Measurements from ENCODE around the gene POLN. TPM values are rescaled to one million over a fixed set of nuclear protein-coding genes. Genes with fewer than 3 reads are reported as not detected.

Gene POLN
- total RNA-seq, 4 donors from 2014 or later = 0.26 to 5.8 (median 5.5) TPM; not detected in 1

GRCh38 chr4:2178986-2179385 is 62.9 kb downstream of the POLN start:
- no peaks in the 10 kb centered on the region for H3K4me1 ChIP-seq
- H3K4me3 ChIP-seq = no peak overlapping the region
- no peaks in the 10 kb centered on the region for H3K27me3 ChIP-seq
- DNase-seq = no peak
- no peak overlapping the region for H3K27ac ChIP-seq
- intact Hi-C loops (cut with DNase I; ENCODE audit: low total_unique reads) = no loop called here
- H3K36me3 ChIP-seq = no peaks in the 10 kb centered on the region
- no peak for TF ChIP-seq POLR2A (IDR thresholded peaks at IDR 0.05)
- no peak for TF ChIP-seq CTCF (IDR thresholded peaks at IDR 0.05)
- no peaks in the 10 kb centered on the region for H3K9me3 ChIP-seq

- no peak for TF ChIP-seq CTCF (IDR thresholded peaks at IDR 0.05)
- H3K27ac ChIP-seq = no peak overlapping the region
- H3K27me3 ChIP-seq = no peaks in the 10 kb centered on the region
- intact Hi-C loops (cut with DNase I; ENCODE audit: low total_unique reads) = no loop called here
- no peaks in the 10 kb centered on the region for H3K4me1 ChIP-seq
- H3K36me3 ChIP-seq = no peaks in the 10 kb centered on the region
- H3K9me3 ChIP-seq = no peaks in the 10 kb centered on the region
- no peak for DNase-seq
- no peak overlapping the region for H3K4me3 ChIP-seq
These were observed 64.4 kb downstream of the POLN start for GRCh38 chr4:2177443-2178093.

GRCh38 chr4:2175990-2176698 is 65.8 kb downstream of the POLN start:
- Histone ChIP-seq H3K27ac (no peak overlapping the region), H3K4me1 (no peaks in the 10 kb centered on the region), H3K9me3 (no peaks in the 10 kb centered on the region), H3K27me3 (no peaks in the 10 kb centered on the region), H3K36me3 (no peaks in the 10 kb centered on the region), H3K4me3 (no peak overlapping the region)
- intact Hi-C loops (cut with DNase I; ENCODE audit: low total_unique reads) = no loop called here
- TF ChIP-seq POLR2A (IDR thresholded peaks at IDR 0.05) (no peak), CTCF (IDR thresholded peaks at IDR 0.05) (no peak)
- no peak for DNase-seq

DNA sequence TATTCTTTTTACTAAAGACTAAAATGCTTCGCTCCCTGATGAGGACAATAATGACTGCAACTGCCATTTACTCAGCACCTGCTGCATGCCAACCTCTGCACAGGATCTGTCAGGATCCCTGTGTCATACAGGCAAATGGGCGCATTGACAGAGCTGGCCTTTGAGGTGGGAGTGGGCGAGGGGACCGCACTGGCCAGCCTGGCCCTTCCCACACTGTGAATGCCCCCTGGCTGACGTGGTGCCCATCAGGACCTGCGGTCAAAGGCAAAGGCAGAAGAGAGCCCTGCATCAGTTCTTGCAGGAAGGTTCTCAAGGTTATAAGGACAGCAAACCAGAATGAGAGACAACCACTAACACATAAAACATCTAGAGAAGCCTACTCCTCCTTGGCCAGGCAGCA is 67.9 kb downstream of the POLN start:
- no peaks in the 10 kb centered on the region for H3K4me1 ChIP-seq
- intact Hi-C loops (cut with DNase I; ENCODE audit: low total_unique reads) = no loop called here
- no peak for DNase-seq
- no peak overlapping the region for H3K27ac ChIP-seq
- no peaks in the 10 kb centered on the region for H3K9me3 ChIP-seq
- TF ChIP-seq CTCF (IDR thresholded peaks at IDR 0.05) = no peak
- TF ChIP-seq POLR2A (IDR thresholded peaks at IDR 0.05) = no peak
- no peak overlapping the region for H3K4me3 ChIP-seq
- H3K27me3 ChIP-seq = no peaks in the 10 kb centered on the region
- no peaks in the 10 kb centered on the region for H3K36me3 ChIP-seq

DNA sequence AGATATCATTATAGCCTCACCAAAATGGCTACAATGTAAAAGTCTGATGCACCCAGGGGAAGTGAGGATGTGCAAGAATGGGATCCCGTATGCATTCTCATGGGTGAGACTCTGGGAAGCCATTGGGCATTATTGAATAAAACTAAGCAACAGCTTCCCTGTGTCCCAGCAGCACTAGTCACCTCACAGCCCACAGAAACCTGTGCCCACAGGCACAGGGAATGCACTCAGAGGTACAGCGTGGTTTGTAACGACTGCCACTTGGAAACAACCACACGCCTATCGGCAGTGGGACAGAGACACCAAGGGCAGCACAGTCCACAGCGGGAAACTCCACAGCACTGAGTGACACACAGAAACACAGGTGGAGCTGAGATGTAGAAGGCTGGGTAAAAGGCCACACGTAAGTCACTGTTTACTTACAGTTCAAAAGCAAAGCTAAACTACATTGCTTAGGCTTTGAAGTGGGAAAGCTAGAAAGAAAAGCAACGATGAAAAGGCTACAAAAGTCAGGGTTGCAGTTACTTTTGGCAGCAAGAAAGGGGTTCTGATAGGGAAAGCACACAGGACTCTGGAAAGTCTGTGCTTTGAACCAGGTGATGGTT is 69.2 kb downstream of the POLN start:
- Histone ChIP-seq H3K9me3 (no peaks in the 10 kb centered on the region), H3K36me3 (no peaks in the 10 kb centered on the region), H3K27me3 (no peaks in the 10 kb centered on the region), H3K27ac (no peak overlapping the region), H3K4me3 (no peak overlapping the region), H3K4me1 (no peaks in the 10 kb centered on the region)
- intact Hi-C loops (cut with DNase I; ENCODE audit: low total_unique reads) = no loop called here
- DNase-seq = no peak
- TF ChIP-seq CTCF (IDR thresholded peaks at IDR 0.05) = no peak
- TF ChIP-seq POLR2A (IDR thresholded peaks at IDR 0.05) = no peak

Measured in uterus (tissue), 4 donors.